Natural killer cell (primary cell): ENCODE data around the gene SCAMP4. TPM values are rescaled to one million over a fixed set of nuclear protein-coding genes. Genes with fewer than 3 reads are reported as not detected.
A peak's percentile ranks its signal among the peaks of the same experiment; 100 is the strongest.
"Not testable (repeated sequence)": the region's sequence is repeated elsewhere in the genome, so short reads cannot be mapped to it uniquely, and the experiment has no call there.

Source experiments
- ATAC-seq, 3 donors: fragments of 150-1000 bp in 2 of 3; fragments of 200-7000 bp in 1 of 3; cut with Tn5 transposase; 1 replicate in 1 of 3; 2 replicates in 2 of 3; pipeline ENCODE4 v1.10.0; 2021; ENCODE audit warnings: mild to moderate bottlenecking in 2 of 3, moderate library complexity in 2 of 3
- DNase-seq, 2 donors: peaks; one replicate each; pipeline versions ENCODE4 v3.0.0 to v3.0.0-alpha.2; 2013 to 2021; ENCODE audit warnings: mixed read lengths in 1 of 2
- H3K27ac ChIP-seq: one replicate; pipeline ENCODE4 v1.5.1; 2013; ENCODE audit warnings: mild to moderate bottlenecking, low read length
- H3K27me3 ChIP-seq: one replicate; pipeline ENCODE4 v1.6.1; 2013; ENCODE audit warnings: low read length; ENCODE audit not compliant: control insufficient read depth, insufficient read depth
- H3K36me3 ChIP-seq: one replicate; pipeline ENCODE4 v1.6.1; 2013; ENCODE audit warnings: low read length; ENCODE audit not compliant: control insufficient read depth, insufficient read depth
- H3K4me1 ChIP-seq: one replicate; pipeline ENCODE4 v1.6.1; 2013; ENCODE audit warnings: low read length; ENCODE audit not compliant: control insufficient read depth, insufficient read depth
- H3K4me3 ChIP-seq: one replicate; pipeline ENCODE4 v1.5.1; 2013; ENCODE audit warnings: low read length
- H3K9me3 ChIP-seq: one replicate; pipeline ENCODE4 v1.6.1; 2013; ENCODE audit warnings: low read length; ENCODE audit not compliant: control insufficient read depth, insufficient read depth
- H3K27ac Mint-ChIP-seq, 2 donors: one replicate each; pipeline ENCODE4 v1.8.0; 2022; ENCODE audit warnings: mild to moderate bottlenecking in 2 of 2, mixed read lengths in 2 of 2, moderate library complexity in 1 of 2
- H3K27me3 Mint-ChIP-seq, 2 donors: one replicate each; pipeline ENCODE4 v1.8.0; 2022; ENCODE audit warnings: low read depth in 2 of 2, mixed read lengths in 2 of 2
- H3K36me3 Mint-ChIP-seq: one replicate; pipeline ENCODE4 v1.8.0; 2022; ENCODE audit warnings: mixed read lengths
- H3K4me1 Mint-ChIP-seq, 2 donors: one replicate each; pipeline ENCODE4 v1.8.0; 2022; ENCODE audit warnings: mixed read lengths in 2 of 2
- H3K4me3 Mint-ChIP-seq: one replicate; pipeline ENCODE4 v1.8.0; 2022; ENCODE audit warnings: mild to moderate bottlenecking, moderate library complexity, mixed read lengths
- H3K9me3 Mint-ChIP-seq, 2 donors: one replicate each; pipeline ENCODE4 v1.8.0; 2022; ENCODE audit warnings: mixed read lengths in 2 of 2
- WGBS: methylation state at CpG from one replicate; pipeline ENCODE4 v1.1.7; 2013; ENCODE audit warnings: missing lambda C conversion rate; ENCODE audit not compliant: insufficient coverage; 5-methylcytosine and 5-hydroxymethylcytosine counted together
- intact Hi-C: fragments of 100-400 bp; cut with micrococcal nuclease; formaldehyde crosslinking; loops from one replicate; pipeline ENCODE4 v1.14.2; 2022
- total RNA-seq, 4 donors: library from RNA; stranded (reverse); fragments of 120-200 nt in 1 of 4; gene quantifications; one replicate each; pipeline versions ENCODE4 v1.2.3 to v1.2.4, GENCODE V29; 2013 to 2022
- TF ChIP-seq, protein P1 (sequence below): fragments of 200-600 bp; IDR thresholded peaks from one replicate; pipeline ENCODE4 v1.8.0; 2022; ENCODE audit warnings: antibody characterized with exemption

Gene SCAMP4
- total RNA-seq, 3 donors from 2014 or later (not counting 1 experiment from before 2014, with no cell fraction given): 43.1 to 53.7 (median 46.9) TPM

DNA sequence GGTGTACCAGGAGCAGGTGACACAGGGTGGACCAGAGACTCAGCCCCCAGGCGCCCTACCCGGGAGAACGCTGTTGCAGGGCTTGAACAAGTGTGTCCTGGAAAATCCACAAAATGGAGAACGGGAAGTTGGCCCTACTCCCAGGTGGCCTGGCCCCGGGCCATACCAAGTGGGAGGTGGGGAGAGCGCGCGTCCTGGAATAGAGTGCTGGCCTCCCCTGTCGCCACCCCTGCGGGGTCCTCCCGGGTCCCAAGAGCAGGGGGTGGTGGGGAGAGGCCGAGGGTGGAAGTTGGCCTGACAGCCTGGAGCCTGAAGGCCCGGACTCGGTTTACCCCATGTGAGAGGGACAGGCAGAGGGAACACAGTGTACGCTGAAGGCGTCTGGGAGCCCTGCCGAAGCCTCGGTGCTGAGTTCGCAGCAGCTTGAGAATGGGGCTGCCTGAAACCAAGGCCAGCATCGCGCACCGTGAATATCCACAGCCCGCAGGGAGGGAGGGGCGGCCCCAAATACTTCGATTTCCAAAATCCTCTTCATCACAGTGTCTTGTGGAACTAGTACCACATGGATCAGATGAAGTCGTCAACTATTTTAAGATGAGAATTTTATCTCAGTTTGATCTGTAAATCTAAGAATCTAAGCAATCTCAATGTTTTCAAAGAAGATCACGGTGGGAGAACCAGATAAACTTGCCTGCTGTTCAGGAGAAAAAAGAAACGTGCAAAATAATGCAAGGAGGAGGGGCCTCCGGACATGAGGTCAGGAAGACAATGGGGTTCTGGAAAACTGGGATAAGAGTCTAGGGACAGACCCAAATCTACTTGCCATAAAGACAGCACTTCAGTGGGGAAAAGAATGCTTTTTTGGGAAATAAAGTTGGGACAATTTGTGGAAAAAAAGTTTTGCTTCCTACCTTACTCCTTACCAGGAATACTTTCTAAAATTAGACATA, 31.4 kb upstream of the SCAMP4 start:
- H3K27ac ChIP-seq: peak overlapping the region; percentile 91
- no peak for DNase-seq
- H3K36me3 ChIP-seq: peaks cover 34% of the 10 kb centered on the region
- no peaks in the 10 kb centered on the region for H3K27me3 ChIP-seq
- Mint-ChIP-seq H3K27ac (peak overlapping the region; percentile 97 to 98), H3K4me1 (peaks cover 34 to 42% of the 10 kb centered on the region in 2 donors), H3K9me3 (no peaks in the 10 kb centered on the region), H3K27me3 (no peaks in the 10 kb centered on the region), H3K4me3 (peak overlapping the region; percentile 97), H3K36me3 (no peaks in the 10 kb centered on the region)
- H3K4me1 ChIP-seq: peaks cover 49% of the 10 kb centered on the region
- H3K9me3 ChIP-seq: no peaks in the 10 kb centered on the region
- WGBS: 89% methylated on average over 28 of the region's 29 CpGs
- TF ChIP-seq, protein P1, sequence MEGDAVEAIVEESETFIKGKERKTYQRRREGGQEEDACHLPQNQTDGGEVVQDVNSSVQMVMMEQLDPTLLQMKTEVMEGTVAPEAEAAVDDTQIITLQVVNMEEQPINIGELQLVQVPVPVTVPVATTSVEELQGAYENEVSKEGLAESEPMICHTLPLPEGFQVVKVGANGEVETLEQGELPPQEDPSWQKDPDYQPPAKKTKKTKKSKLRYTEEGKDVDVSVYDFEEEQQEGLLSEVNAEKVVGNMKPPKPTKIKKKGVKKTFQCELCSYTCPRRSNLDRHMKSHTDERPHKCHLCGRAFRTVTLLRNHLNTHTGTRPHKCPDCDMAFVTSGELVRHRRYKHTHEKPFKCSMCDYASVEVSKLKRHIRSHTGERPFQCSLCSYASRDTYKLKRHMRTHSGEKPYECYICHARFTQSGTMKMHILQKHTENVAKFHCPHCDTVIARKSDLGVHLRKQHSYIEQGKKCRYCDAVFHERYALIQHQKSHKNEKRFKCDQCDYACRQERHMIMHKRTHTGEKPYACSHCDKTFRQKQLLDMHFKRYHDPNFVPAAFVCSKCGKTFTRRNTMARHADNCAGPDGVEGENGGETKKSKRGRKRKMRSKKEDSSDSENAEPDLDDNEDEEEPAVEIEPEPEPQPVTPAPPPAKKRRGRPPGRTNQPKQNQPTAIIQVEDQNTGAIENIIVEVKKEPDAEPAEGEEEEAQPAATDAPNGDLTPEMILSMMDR: no peak
- no peak for ATAC-seq
- peak overlapping the region; percentile 81 for H3K4me3 ChIP-seq
- intact Hi-C loops: no loop called here

DNA sequence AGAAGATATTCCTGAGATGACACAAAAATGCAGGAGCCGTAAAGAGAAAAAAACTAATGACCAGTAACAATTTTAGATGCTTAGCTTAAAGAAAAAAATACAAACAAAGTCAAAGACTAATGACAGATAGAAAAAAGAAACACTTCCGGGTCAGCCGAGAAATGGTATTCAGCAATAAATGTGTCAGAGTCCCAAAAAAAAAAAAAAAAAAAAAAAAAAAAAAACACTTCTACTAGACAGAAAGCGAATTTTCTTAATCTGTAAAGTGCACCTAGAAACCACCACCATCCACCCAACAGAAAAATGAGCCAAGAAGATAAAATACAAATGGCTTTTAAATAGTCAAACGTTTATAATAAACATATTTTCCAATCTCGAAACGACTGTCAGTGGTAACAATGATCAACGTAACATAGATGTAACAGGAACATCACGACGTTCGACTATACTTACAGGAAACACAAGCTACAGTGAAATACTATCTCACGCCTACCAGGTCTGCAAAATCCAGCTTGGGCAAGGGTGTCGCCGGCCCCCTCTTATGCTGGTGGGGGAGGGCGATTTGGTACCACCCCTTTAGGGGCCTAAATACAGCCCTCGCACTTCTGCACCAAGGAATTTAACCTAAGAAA, 30.5 kb upstream of the SCAMP4 start:
- H3K27me3 Mint-ChIP-seq: no peaks in the 10 kb centered on the region
- no peaks in the 10 kb centered on the region for H3K27me3 ChIP-seq
- H3K4me1 ChIP-seq: peaks cover 41% of the 10 kb centered on the region
- intact Hi-C loops: no loop called here
- peaks cover 32% of the 10 kb centered on the region for H3K36me3 ChIP-seq
- peaks cover 32 to 40% of the 10 kb centered on the region in 2 donors for H3K4me1 Mint-ChIP-seq
- H3K36me3 Mint-ChIP-seq: no peaks in the 10 kb centered on the region
- peak overlapping the region; percentile 97 to 98 for H3K27ac Mint-ChIP-seq
- DNase-seq: peak in 1 of 2 donors; percentile 77
- peak; percentile 49 to 68 (median 53) for ATAC-seq
- H3K27ac ChIP-seq: peak overlapping the region; percentile 91
- peak overlapping the region; percentile 81 for H3K4me3 ChIP-seq
- H3K4me3 Mint-ChIP-seq: peak overlapping the region; percentile 97
- no peaks in the 10 kb centered on the region for H3K9me3 Mint-ChIP-seq
- WGBS: 6% methylated on average over 13 of the region's 16 CpGs
- H3K9me3 ChIP-seq: no peaks in the 10 kb centered on the region
- TF ChIP-seq, protein P1: no peak

DNA sequence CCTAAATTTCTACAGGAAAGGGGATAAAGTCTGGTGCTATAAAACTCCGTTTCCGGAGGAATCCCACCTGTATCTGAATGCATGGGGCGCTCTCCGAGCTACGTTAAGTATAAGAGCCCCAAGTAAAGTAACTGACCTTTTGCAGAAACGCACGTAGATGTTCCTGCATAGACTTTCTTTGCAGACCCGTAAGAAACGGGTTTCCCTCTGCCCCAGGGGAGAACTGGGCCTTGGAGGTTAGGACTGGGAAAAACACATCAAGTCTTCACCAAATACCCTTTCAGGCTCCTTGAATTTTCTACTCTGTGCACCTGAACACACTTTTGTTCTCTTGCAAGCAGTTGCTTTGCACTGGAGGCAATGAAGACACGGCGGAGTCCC, 29.9 kb upstream of the SCAMP4 start:
- H3K27me3 ChIP-seq, H3K9me3 ChIP-seq, H3K36me3 Mint-ChIP-seq, H3K9me3 Mint-ChIP-seq, H3K27me3 Mint-ChIP-seq, ATAC-seq, intact Hi-C loops: not testable (repeated sequence)
- H3K4me3 ChIP-seq: peak overlapping the region; percentile 81
- peaks cover 35% of the 10 kb centered on the region for H3K36me3 ChIP-seq
- Mint-ChIP-seq H3K4me3 (peak overlapping the region; percentile 97), H3K4me1 (peaks cover 37 to 44% of the 10 kb centered on the region in 2 donors), H3K27ac (peak overlapping the region; percentile 97 to 98)
- WGBS: under 1% methylated on average over 11 of the region's 11 CpGs
- peaks cover 44% of the 10 kb centered on the region for H3K4me1 ChIP-seq
- DNase-seq: peak in 1 of 2 donors; percentile 46
- H3K27ac ChIP-seq: peak overlapping the region; percentile 91
